Non-pigmented ciliary epithelial cell (primary cell): ENCODE data around the gene ATP6V1B1.
"Not testable (repeated sequence)": the region's sequence is repeated elsewhere in the genome, so short reads cannot be mapped to it uniquely, and the experiment has no call there.

ENCODE experiments used
- DNase-seq: peaks from one replicate; pipeline ENCODE4 v3.0.0-alpha.2; 2010; ENCODE audit warnings: low read depth

The ATP6V1B1 gene

GRCh38 chr2:70991142-70991541 lies 55.4 kb downstream of the ATP6V1B1 start:
- no peak for DNase-seq

GRCh38 chr2:70991742-70992141 lies 56.0 kb downstream of the ATP6V1B1 start:
- no peak for DNase-seq

GRCh38 chr2:70992945-70993853 lies 57.5 kb downstream of the ATP6V1B1 start:
- no peak for DNase-seq

DNA sequence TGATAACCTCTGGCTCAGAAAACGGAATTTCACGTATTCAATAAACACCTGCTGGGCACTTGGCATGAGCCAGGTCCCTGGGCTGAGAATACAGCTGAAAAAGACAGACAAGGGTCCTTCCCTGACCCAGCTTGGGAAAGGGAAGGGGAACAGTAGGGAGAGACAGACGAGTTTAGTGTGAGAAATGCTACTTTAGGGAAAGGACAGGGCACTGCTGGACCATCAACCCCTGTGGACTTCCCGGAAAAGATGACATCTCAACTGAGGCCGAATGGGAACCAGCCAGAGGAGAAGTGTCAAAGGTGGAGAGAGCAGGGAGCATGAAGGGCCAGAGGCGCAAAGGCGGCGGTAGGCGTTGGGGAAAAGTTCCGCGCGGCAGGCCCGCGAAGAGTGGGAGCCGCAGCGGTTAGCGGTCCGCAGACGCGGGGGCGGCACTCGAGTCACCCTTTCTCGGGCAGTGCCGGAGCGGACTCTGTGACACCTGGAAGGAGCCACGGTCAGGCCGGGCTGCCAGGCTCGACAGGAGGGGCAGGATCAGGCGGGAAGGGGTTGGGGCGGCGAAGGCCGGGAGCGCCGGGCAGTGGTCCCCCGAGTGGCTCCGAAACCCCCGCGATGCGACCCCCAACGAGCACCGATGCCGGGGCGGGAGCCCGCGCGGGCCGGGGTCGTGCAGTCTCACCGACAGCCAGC lies 58.5 kb downstream of the ATP6V1B1 start:
- no peak for DNase-seq

GRCh38 chr2:70994699-70995425 lies 59.2 kb downstream of the ATP6V1B1 start, which contains the start of gene TEX261:
TSS of gene TEX261 (minus strand) at chr2:70994873. CDS start at chr2:70994757, 116 bp downstream.
- no peak for DNase-seq

GRCh38 chr2:70995426-70995729 lies 59.7 kb downstream of the ATP6V1B1 start:
- no peak for DNase-seq

- not testable (repeated sequence) for DNase-seq
Measured at GRCh38 chr2:70998885-70999284, 63.2 kb downstream of the ATP6V1B1 start.

- no peak for DNase-seq
Measured at GRCh38 chr2:70999362-70999761, 63.7 kb downstream of the ATP6V1B1 start.

DNA sequence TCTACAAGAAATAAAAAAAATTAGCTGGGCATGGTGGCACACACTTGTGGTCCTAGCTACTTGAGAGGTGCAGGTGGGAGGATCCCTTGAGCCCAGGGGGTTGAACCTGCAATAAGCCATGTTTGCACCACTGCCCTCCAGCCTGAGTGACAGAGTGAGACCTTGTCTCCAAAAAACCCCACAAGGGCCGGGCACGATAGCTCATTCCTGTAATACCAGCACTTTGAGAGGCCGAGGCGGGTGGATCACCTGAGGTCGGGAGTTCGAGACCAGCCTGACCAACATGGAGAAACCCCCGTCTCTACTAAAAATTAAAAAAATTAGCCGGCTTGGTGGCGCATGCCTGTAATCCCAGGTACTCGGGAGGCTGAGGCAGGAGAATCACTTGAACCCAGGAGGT lies 64.2 kb downstream of the ATP6V1B1 start:
- not testable (repeated sequence) for DNase-seq

DNA sequence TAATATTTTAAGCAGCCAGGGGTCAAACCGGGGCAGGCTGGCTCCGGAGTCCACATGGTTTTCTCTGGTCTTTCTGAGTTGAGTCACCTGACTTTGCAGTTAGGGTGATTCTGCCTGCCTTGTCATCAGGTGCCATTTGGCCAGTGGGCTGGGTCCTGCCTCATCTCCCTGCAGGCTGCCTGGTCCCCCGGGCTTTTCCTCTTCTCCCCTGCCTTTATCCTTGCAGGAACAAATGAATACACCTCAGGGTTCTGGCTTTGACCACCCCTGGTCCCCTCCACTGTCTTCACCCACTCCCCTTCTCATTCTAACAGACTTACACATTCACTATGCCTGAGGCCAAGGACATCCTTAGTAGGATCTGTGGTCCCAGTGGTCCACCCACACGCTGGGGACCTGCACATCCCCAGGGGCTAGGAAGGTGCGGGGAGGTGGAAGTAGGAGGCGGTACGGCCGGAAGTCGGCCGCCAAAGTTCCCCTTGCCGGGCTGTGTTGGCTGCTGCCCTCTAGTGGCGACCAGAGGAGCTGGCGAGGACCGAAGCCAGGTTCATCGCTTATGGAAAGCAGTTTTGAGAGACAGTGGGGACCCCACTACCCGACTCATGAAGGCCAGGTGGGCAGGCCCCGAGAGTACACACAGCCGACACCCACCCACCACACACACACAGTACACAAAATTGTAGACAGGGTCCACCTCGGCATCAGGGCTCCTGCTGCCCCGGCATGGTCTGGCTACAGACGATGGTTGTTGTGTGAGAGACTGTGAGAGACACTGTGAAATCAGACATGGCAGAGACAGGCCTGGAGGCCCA lies 65.3 kb downstream of the ATP6V1B1 start:
- DNase-seq, result no peak

- DNase-seq, result no peak
Measured at GRCh38 chr2:71001592-71001927, 65.9 kb downstream of the ATP6V1B1 start.

DNA sequence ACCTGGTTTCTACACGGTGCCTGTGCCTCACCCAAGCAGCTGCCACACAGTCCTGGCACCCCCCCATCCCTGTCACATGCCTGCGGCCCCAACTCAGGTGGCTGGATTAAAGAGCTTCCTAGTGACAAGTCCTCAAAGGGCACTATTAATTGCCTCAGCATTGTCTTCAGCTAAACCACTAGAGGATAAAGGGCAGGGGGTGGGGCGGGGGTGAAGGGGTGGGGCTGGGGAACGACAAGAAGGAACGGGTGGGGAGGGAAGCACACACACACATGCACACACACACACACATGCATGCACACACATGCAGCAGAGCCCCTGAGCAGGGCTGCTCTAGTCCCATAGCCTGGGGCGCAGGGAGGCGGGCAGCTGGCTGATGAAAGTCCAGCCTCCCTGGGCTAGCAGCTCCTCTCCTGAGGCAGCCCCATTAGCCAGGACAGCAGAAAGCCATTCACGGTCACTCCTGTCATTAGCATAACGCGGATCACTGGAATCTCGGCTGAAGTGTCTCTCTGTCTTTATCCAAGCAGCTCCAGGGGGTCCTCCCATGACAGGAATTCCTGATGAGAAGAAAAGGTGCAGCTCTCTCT lies 66.4 kb downstream of the ATP6V1B1 start:
- no peak for DNase-seq

DNA sequence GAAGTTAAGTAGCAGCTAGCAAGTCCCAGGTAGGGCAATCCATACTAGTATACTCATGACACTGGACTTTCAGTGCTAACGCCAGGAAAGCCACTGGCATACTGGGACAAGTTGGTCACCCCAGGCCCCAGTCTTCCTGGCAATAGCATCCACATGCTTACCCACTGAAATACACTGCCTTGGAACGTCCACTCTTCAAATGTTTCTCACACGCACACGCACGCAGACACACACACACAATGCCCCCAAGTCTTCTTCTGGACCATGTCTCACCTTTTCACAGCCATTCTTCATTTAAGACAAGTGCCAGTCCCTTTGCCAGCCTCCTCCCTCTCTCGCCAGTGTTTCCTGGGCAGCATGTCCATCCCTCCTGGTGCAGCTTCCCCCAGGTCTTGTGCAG lies 67.7 kb downstream of the ATP6V1B1 start:
- no peak for DNase-seq

DNA sequence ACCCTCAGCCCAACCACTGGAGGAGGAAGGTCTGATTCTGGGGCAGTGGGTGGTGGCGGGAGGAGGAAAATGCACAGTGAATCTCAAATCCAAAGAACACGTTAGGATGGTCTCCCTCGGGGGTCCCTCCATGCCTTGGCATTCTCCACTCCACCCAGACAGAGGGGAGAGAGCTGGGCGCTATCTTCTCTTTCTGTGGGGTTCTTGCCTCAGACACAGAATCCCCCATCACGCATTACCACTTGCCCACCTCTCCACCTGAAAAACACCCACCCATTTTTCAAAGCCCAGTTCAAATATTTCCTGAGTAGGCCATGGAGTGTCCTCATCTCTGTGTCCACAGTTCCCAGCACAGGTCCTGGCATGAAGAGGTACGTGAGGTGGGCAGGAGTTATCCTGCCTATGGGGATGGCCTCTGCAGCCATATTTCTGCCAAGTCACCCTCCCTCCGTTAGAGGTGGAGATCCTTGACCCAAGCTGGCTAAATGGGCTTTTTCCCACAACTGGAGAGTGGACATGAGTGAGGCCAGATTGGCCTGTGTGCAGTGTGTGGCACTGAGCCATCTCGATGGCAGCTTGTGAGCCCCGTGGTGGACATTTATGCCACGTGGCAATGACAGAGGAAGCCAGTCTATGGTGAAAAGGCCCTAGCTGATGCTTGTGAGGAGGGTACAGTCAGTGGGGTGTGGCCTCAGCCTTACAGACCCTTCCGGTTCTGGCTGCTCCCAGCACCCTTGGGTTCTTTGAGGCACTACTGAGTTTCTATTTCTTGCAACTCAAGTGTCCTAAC lies 68.5 kb downstream of the ATP6V1B1 start:
- DNase-seq, result no peak

- no peak for DNase-seq
Measured at GRCh38 chr2:71004857-71005256, 69.2 kb downstream of the ATP6V1B1 start.

DNA sequence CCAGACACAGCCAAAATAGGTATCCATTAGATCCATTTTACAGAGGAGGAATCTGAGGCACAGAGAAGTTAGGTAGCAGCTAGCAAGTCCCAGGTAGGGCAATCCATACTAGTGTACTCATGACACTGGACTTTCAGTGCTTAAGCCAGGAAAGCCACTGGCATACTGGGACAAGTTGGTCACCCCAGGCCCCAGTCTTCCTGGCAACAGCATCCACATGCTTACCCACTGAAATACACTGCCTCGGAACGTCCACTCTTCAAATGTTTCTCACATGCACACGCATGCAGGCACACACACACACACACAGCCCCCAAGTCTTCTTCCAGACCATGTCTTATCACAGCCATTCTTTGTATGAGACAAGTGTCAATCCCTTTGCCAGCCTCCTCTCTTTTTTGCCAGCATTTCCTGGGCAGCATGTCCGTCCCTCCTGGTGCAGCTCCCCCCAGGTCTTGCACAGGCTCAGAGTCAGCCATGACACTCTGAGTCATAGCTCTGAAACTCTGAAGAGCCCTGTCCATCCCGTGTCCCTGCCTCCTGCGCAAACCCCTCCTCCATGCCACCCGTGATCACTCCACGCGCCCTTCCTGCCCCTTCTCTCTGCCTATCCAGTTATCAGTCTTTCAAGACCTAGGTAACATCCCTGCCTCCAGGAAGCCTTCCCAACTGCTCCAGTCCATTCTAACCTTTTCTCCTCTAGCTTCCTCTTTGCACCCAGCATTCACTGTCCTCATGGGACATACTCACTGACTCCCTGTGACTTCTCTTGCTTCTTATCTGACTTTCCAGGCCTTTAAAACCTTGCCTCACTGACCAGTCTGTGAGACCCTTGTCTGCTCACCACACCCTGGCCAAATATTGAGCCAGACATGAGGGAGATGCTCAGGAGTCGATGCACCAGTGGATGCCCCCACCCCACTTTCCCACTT lies 69.8 kb downstream of the ATP6V1B1 start:
- no peak for DNase-seq

DNA sequence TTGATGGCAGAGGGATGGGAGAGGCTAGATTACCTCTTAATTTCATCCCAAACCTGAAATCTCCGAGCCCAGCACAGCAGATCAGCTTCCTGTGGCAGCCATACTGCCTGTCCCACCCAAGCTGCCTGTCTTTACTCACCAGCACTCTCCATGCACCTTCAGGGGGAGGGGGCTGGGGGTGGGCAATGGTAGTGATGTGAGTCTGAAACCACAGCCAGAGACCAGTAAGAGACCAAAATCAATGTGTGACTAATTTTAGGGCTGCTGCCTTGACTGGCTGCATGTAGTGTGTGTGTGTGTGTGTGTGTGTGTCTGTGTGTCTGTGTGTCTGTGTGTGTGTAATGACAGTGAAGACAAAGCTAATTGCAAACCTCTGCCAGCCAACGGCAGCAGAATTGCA lies 70.6 kb downstream of the ATP6V1B1 start:
- DNase-seq, result no peak

GRCh38 chr2:71006955-71007799 lies 71.5 kb downstream of the ATP6V1B1 start:
- DNase-seq, result no peak

DNA sequence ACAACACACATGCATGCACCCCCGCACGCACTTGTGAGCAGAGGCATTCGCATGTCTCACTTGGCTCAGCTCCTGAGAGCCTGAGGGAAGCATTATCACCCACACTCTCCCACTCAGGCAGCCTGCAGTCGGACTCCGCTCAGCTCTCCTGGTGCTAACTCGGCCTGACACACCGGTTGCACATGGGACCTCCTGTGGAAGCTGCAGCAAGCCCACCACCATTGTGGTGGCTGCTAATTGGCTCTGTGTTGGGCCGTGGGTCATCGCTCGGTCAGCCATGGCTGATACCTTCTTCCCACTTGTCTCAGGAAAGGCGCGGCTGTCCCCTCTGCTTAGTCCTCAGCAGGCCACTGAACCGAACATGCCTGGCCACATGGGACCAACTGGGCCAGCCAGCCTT lies 72.6 kb downstream of the ATP6V1B1 start:
- DNase-seq, result no peak
